Choroid plexus epithelial cell (primary cell): ENCODE measurements around the gene SCG2.

Experiments used
- DNase-seq: peaks from one replicate; pipeline ENCODE4 v3.0.0-alpha.2; 2010; ENCODE audit warnings: low read depth
- H3K4me3 ChIP-seq: 2 replicates; pipeline ENCODE4 v1.5.1; 2011; ENCODE audit warnings: low read depth, mild to moderate bottlenecking, control low read depth, low read length, moderate library complexity
- TF ChIP-seq, protein P1 (sequence below): conservative IDR thresholded peaks from 2 replicates; pipeline ENCODE4 v1.5.1; 2011; ENCODE audit warnings: low read depth, mild to moderate bottlenecking, control low read depth, inconsistent platforms, low read length, moderate library complexity

Gene SCG2

DNA sequence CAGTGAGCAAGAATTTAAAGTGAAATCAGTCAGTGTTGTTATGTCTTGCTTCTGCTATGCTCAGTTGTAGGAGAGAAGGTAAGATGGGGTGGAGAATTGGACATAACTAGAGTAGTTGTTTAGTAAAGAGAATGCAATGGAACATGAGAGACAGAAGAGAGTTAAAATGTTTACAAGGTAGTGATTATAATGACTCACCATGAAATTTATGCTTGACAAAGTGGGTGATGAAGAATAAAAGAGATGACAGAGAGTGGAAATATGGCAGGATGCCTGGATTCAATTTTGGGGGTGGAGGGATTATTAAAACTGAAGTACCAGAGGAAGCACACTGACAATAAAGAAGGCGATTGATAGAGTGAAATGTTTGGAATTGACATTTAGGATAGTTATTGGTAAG, 10.6 kb downstream of the SCG2 start:
- H3K4me3 ChIP-seq = no peak overlapping the region
- TF ChIP-seq, protein P1, sequence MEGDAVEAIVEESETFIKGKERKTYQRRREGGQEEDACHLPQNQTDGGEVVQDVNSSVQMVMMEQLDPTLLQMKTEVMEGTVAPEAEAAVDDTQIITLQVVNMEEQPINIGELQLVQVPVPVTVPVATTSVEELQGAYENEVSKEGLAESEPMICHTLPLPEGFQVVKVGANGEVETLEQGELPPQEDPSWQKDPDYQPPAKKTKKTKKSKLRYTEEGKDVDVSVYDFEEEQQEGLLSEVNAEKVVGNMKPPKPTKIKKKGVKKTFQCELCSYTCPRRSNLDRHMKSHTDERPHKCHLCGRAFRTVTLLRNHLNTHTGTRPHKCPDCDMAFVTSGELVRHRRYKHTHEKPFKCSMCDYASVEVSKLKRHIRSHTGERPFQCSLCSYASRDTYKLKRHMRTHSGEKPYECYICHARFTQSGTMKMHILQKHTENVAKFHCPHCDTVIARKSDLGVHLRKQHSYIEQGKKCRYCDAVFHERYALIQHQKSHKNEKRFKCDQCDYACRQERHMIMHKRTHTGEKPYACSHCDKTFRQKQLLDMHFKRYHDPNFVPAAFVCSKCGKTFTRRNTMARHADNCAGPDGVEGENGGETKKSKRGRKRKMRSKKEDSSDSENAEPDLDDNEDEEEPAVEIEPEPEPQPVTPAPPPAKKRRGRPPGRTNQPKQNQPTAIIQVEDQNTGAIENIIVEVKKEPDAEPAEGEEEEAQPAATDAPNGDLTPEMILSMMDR = no peak
- DNase-seq = no peak

DNA sequence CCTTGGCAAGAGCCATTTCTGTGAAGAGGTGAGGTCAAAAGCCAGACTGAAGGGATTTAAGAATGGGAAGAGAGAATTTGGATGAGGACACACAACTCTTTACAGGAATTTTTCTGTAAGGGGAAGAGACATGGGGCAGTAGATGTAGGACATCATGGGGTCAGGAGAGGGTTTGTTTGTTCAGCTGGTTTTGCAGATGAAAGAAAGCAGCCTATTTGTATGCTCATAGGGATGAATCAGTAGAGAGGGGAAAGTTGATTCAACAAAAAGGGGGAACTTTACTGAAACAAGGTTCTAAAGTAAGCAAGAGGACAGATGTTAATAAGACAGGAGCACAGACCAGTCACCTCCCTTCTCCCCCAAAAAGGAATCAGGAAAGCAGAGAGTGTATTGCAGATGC, 11.2 kb downstream of the SCG2 start:
- DNase-seq = peak; percentile 91
- TF ChIP-seq, protein P1 = no peak
- H3K4me3 ChIP-seq = no peak overlapping the region

DNA sequence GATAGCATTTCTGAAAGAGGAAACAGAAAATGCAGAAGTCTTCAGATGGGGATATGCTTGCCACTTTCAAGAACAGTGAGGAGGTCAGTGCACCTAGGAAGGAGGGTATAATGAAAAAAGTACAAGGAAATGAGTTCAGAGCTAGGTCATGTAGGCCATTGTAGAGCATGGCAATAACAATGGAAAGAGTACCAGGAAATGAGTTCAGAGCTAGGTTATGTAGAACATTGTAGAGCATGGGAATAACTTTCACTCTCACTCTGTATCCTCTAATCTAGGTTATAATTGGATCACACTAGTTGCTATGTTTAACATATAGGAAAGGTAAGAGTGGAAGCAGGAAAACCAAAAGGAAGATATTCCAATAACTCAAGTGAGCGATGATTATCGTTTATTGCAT, 12.3 kb downstream of the SCG2 start:
- TF ChIP-seq, protein P1 = no peak
- no peak for DNase-seq

DNA sequence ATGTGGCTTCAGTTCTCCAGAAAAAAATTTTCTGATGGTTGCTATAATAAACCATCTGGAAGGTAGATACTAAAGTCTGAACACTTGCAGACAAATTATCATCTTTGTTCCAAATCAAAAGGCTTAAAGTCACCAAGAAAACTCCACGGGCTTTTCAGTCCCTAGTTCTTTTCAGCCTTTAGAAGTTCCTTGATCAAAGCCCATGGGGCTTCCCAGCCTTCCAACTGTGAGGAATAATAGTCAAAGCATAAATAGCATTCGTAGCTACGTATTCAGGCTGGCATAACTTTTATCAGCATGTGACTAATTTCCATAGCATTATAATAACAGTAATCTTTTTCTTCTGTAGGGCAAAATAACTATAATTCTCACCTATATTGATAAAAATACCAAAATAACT, 13.9 kb downstream of the SCG2 start:
- DNase-seq = no peak
- no peak overlapping the region for H3K4me3 ChIP-seq
- TF ChIP-seq, protein P1 = no peak

More for the DNA sequence above, 12.3 kb downstream of the SCG2 start:
- H3K4me3 ChIP-seq = no peak overlapping the region

DNA sequence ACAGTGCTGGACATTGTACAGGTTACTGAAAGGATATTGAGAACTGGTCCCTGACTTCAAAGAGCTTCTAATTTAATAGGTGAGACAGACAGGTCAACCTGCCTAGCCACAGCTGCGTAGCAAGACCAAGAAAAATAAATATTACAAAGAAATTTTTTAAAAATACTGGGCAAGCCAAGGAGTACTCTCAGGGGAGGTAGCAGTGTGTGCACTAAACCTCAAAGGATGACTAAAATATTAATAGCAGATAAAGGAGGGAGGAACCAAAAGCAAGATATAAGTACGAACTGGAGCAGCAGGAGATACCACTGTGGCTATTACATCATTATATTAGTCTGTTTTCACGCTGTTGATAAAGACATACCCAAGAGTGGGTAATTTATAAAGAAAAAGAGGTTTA, 14.9 kb downstream of the SCG2 start:
- DNase-seq = peak; percentile 64
- no peak overlapping the region for H3K4me3 ChIP-seq
- TF ChIP-seq, protein P1 = no peak

DNA sequence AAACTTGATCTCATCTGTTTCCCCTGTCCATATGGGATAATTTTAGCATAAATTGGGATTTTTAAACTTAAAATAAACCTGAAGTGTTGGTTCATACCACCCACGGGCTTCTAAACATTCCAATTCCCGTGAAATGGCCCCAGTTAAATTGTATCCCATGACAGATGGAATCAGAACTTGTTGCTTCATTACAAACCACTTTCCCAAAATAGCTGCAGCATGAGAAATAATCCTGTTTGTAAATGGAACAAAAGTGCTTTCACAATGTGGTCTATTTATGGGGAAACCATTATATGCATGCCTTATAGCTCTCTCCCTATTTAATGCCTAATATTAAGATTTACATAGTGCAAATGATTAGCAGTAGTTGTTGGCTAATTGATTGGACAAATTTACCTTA, 15.9 kb downstream of the SCG2 start:
- TF ChIP-seq, protein P1 = no peak
- no peak overlapping the region for H3K4me3 ChIP-seq
- peak; percentile 98 for DNase-seq

DNA sequence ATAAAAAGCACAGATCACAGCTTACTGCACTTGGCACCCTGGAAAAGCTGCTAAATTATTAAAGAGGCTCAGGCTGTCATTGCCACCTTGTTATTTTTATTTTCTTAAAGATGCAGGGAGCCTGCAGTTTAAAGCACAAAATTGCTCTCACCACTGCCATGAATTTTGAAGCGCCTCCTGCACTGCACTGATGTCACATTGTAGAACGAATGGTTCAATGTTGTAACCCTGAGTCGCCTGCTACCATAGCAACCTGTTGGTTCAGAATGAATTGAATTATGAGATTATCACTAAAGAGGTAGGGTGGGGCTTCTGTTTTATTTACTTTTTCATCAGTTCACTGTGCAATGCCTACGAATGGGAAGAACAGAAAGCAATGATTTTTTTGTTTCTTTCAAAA, 16.5 kb downstream of the SCG2 start:
- no peak overlapping the region for H3K4me3 ChIP-seq
- DNase-seq = peak; percentile 78
- TF ChIP-seq, protein P1 = no peak
